HT1080 (cell line): ENCODE data around the gene TNKS1BP1. TPM values are rescaled to one million over a fixed set of nuclear protein-coding genes. Genes with fewer than 3 reads are reported as not detected.

Source experiments
- DNase-seq: peaks from one replicate; pipeline ENCODE4 v3.0.0-alpha.2; 2015; ENCODE audit warnings: low read depth
- total RNA-seq: library from RNA; depleted of rRNA; stranded (reverse); fragments of >200 nt; shearing (Covaris generic); gene quantifications from 2 replicates; pipeline ENCODE4 v1.2.3, GENCODE V29; 2014

TNKS1BP1 gene
- total RNA-seq, 1 experiment from 2014 or later = 57.0 TPM

- DNase-seq = no peak
These were observed 7.0 kb upstream of the TNKS1BP1 start for GRCh38 chr11:57331720-57332119.

GRCh38 chr11:57330029-57330428 is 5.3 kb upstream of the TNKS1BP1 start:
- no peak for DNase-seq

GRCh38 chr11:57327721-57328120 is 3.0 kb upstream of the TNKS1BP1 start:
- DNase-seq = no peak

GRCh38 chr11:57325735-57326048 is 940 bp upstream of the TNKS1BP1 start:
- DNase-seq = no peak

GRCh38 chr11:57324154-57324885 is 432 bp downstream of the TNKS1BP1 start:
- DNase-seq = peak; percentile 30

- no peak for DNase-seq
These were observed 948 bp downstream of the TNKS1BP1 start for GRCh38 chr11:57323855-57324153.

- DNase-seq = no peak
These were observed 1.4 kb downstream of the TNKS1BP1 start for GRCh38 chr11:57323167-57323854.

GRCh38 chr11:57322256-57323166 is 2.2 kb downstream of the TNKS1BP1 start:
- peak; percentile 95 for DNase-seq

GRCh38 chr11:57321388-57322255 is 3.1 kb downstream of the TNKS1BP1 start:
- DNase-seq = no peak

GRCh38 chr11:57320719-57321387 is 3.9 kb downstream of the TNKS1BP1 start:
- DNase-seq = no peak

GRCh38 chr11:57320067-57320718 is 4.6 kb downstream of the TNKS1BP1 start:
- no peak for DNase-seq

- DNase-seq = no peak
These were observed 6.6 kb downstream of the TNKS1BP1 start for GRCh38 chr11:57318178-57318577.

- no peak for DNase-seq
These were observed 8.7 kb downstream of the TNKS1BP1 start for GRCh38 chr11:57316017-57316416.

GRCh38 chr11:57315491-57315890 is 9.3 kb downstream of the TNKS1BP1 start:
- peak; percentile 45 for DNase-seq

GRCh38 chr11:57314221-57314973 is 10.4 kb downstream of the TNKS1BP1 start:
- DNase-seq = no peak

GRCh38 chr11:57313788-57314135 is 11.0 kb downstream of the TNKS1BP1 start:
- no peak for DNase-seq

- DNase-seq = no peak
These were observed 11.5 kb downstream of the TNKS1BP1 start for GRCh38 chr11:57313071-57313787.

- DNase-seq = no peak
These were observed 12.2 kb downstream of the TNKS1BP1 start for GRCh38 chr11:57312511-57313021.
